ENCODE measurements around the gene BRAF. TPM values are rescaled to one million over a fixed set of nuclear protein-coding genes. Genes with fewer than 3 reads are reported as not detected.
"Not testable (repeated sequence)": the region's sequence is repeated elsewhere in the genome, so short reads cannot be mapped to it uniquely, and the experiment has no call there.

Gene BRAF
- polyA plus RNA-seq, 1 donor: 25.7 TPM

DNA sequence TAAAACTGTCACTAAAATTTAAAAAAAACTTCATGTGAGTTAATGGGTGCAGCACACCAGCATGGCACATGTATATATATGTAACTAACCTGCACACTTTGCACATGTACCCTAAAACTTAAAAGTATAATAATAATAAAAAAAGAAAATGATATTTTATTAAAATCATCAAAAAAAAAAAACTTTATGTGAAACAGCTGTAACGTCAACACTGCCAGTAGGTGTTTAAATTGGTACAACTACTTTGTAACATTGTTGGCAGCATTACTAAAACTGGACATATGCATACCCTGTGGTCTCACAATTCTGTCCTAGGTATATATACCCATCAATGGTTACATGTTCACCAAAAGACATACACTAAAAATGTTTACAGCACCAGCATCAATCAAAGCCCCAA is 146.2 kb downstream of the BRAF start:
- WGBS (ENCODE audit: insufficient coverage, low lambda C conversion rate): no CpG with 5 or more reads among the region's 1 CpG
- H3K4me3 ChIP-seq (ENCODE audit: low read length): no peak overlapping the region
- no peak for DNase-seq
- H3K27ac ChIP-seq (ENCODE audit: low read length): no peak overlapping the region
- H3K4me1 ChIP-seq (ENCODE audit: control insufficient read depth, insufficient read depth, low read length): no peaks in the 10 kb centered on the region
- H3K27me3 ChIP-seq (ENCODE audit: control insufficient read depth, insufficient read depth, low read length): no peaks in the 10 kb centered on the region
- no peaks in the 10 kb centered on the region for H3K9me3 ChIP-seq (ENCODE audit: control insufficient read depth, low read depth, low read length)
- peaks cover 50% of the 10 kb centered on the region for H3K36me3 ChIP-seq (ENCODE audit: control insufficient read depth, insufficient read depth, low read length)

DNA sequence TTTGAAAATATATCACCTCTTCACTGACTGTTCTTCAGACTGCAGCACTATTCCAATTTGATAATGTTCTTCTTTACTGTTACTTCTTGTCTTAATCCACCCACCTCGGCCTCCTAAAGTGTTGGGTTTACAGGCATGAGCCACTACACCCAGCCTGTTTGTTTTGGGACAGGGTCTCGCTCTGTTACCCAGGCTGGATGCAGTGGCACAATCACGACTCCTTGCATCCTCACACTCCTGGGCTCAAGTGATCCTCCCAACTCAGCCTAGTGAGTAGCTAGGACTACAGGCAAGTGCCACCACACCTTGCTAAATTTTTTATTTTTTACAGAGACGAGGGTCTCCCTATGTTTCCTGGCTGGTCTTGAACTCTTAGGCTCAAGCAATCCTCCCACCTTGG is 150.4 kb downstream of the BRAF start:
- H3K36me3 ChIP-seq (ENCODE audit: control insufficient read depth, insufficient read depth, low read length): peaks cover 60% of the 10 kb centered on the region

GRCh38 chr7:140773104-140773503 is 151.6 kb downstream of the BRAF start:
- Histone ChIP-seq H3K27ac (ENCODE audit: low read length) (no peak overlapping the region), H3K27me3 (ENCODE audit: control insufficient read depth, insufficient read depth, low read length) (no peaks in the 10 kb centered on the region), H3K36me3 (ENCODE audit: control insufficient read depth, insufficient read depth, low read length) (peaks cover 62% of the 10 kb centered on the region), H3K4me1 (ENCODE audit: control insufficient read depth, insufficient read depth, low read length) (no peaks in the 10 kb centered on the region), H3K4me3 (ENCODE audit: low read length) (no peak overlapping the region), H3K9me3 (ENCODE audit: control insufficient read depth, low read depth, low read length) (no peaks in the 10 kb centered on the region)
- DNase-seq: no peak
- WGBS (ENCODE audit: insufficient coverage, low lambda C conversion rate): 100% methylated on average over 1 of the region's 3 CpGs

More for the DNA sequence above, 150.4 kb downstream of the BRAF start:
- no peaks in the 10 kb centered on the region for H3K9me3 ChIP-seq (ENCODE audit: control insufficient read depth, low read depth, low read length)
- H3K27ac ChIP-seq (ENCODE audit: low read length): no peak overlapping the region
- no CpG with 5 or more reads among the region's 4 CpGs for whole genome bisulfite sequencing (ENCODE audit: insufficient coverage, low lambda C conversion rate)
- H3K4me3 ChIP-seq (ENCODE audit: low read length): no peak overlapping the region
- H3K27me3 ChIP-seq (ENCODE audit: control insufficient read depth, insufficient read depth, low read length): no peaks in the 10 kb centered on the region
- no peak for DNase-seq
- no peaks in the 10 kb centered on the region for H3K4me1 ChIP-seq (ENCODE audit: control insufficient read depth, insufficient read depth, low read length)

DNA sequence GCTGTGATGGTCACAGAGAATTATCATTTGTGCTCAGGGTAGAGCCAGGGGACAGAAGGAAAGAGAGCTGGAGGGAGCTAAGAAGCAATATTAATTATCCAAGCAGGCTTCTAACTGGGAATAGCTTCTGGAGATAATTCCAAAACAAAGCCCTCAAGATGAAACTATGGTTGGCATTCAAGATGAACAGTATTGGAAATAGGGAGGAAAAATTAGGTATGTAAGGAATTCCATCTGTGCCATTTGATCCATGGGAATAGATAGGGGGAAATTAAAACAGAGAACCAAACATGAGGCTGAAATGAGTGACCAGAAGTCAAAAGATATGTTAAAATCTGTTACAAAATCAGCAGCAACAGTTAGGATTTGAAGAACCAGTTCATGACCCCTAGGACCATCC is 152.9 kb downstream of the BRAF start:
- Histone ChIP-seq H3K27ac (ENCODE audit: low read length) (no peak overlapping the region), H3K4me1 (ENCODE audit: control insufficient read depth, insufficient read depth, low read length) (no peaks in the 10 kb centered on the region), H3K4me3 (ENCODE audit: low read length) (no peak overlapping the region), H3K9me3 (ENCODE audit: control insufficient read depth, low read depth, low read length) (no peaks in the 10 kb centered on the region), H3K27me3 (ENCODE audit: control insufficient read depth, insufficient read depth, low read length) (no peaks in the 10 kb centered on the region), H3K36me3 (ENCODE audit: control insufficient read depth, insufficient read depth, low read length) (peaks cover 60% of the 10 kb centered on the region)
- DNase-seq: no peak

DNA sequence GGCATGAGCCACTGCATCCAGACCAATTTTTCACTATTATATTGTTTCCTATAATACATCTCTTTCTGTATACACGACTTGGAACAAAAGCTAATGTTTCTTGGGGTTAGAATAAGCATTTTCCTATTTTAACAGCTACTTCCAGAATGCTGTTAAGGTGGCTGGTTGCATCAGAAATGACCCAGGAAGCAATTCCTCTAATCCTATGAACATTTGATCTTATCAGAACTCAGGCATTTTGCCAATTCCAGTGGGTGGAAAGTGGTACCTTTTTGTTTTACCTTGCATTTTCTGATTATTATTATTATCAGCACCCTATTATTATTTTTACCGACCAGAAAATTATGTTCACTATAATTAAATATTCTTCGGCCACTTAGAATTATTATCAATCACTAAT is 154.9 kb downstream of the BRAF start:
- 94% methylated on average over 2 of the region's 3 CpGs for WGBS (ENCODE audit: insufficient coverage, low lambda C conversion rate)
- H3K9me3 ChIP-seq (ENCODE audit: control insufficient read depth, low read depth, low read length): no peaks in the 10 kb centered on the region
- no peak overlapping the region for H3K4me3 ChIP-seq (ENCODE audit: low read length)
- H3K36me3 ChIP-seq (ENCODE audit: control insufficient read depth, insufficient read depth, low read length): peaks cover 54% of the 10 kb centered on the region
- DNase-seq: no peak
- no peaks in the 10 kb centered on the region for H3K27me3 ChIP-seq (ENCODE audit: control insufficient read depth, insufficient read depth, low read length)
- no peaks in the 10 kb centered on the region for H3K4me1 ChIP-seq (ENCODE audit: control insufficient read depth, insufficient read depth, low read length)
- H3K27ac ChIP-seq (ENCODE audit: low read length): no peak overlapping the region

DNA sequence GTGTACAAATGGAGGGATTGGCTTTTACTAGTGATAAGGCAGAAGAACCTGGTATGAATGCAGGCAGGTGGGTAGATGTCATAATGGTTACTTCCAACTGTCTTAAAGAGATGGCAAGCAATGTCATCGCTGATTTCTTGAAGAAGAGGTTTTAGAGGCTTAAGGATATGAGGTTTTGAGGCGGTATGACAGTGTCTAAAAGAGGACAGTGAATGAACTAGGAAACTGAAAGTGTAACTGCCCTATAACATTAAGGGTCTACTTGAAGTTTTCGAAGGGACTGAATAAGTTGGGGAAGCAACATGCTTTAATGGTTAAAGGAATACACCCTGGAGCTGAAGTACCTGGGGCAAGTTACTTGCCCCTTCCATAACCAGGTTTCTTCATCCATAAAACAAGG is 157.3 kb downstream of the BRAF start:
- peaks cover 37% of the 10 kb centered on the region for H3K36me3 ChIP-seq (ENCODE audit: control insufficient read depth, insufficient read depth, low read length)
- no peak overlapping the region for H3K4me3 ChIP-seq (ENCODE audit: low read length)
- H3K27ac ChIP-seq (ENCODE audit: low read length): no peak overlapping the region
- peaks cover 2% of the 10 kb centered on the region for H3K9me3 ChIP-seq (ENCODE audit: control insufficient read depth, low read depth, low read length)
- no peaks in the 10 kb centered on the region for H3K4me1 ChIP-seq (ENCODE audit: control insufficient read depth, insufficient read depth, low read length)
- WGBS (ENCODE audit: insufficient coverage, low lambda C conversion rate): 96% methylated on average over 2 of the region's 3 CpGs
- no peaks in the 10 kb centered on the region for H3K27me3 ChIP-seq (ENCODE audit: control insufficient read depth, insufficient read depth, low read length)
- no peak for DNase-seq

- H3K9me3 ChIP-seq (ENCODE audit: control insufficient read depth, low read depth, low read length); H3K27me3 ChIP-seq (ENCODE audit: control insufficient read depth, insufficient read depth, low read length); DNase-seq; H3K27ac ChIP-seq (ENCODE audit: low read length); H3K4me1 ChIP-seq (ENCODE audit: control insufficient read depth, insufficient read depth, low read length); H3K4me3 ChIP-seq (ENCODE audit: low read length): not testable (repeated sequence)
- no CpG with 5 or more reads among the region's 1 CpG for WGBS (ENCODE audit: insufficient coverage, low lambda C conversion rate)
- peaks cover 24% of the 10 kb centered on the region for H3K36me3 ChIP-seq (ENCODE audit: control insufficient read depth, insufficient read depth, low read length)
Measured at GRCh38 chr7:140765441-140765840, 159.3 kb downstream of the BRAF start.

DNA sequence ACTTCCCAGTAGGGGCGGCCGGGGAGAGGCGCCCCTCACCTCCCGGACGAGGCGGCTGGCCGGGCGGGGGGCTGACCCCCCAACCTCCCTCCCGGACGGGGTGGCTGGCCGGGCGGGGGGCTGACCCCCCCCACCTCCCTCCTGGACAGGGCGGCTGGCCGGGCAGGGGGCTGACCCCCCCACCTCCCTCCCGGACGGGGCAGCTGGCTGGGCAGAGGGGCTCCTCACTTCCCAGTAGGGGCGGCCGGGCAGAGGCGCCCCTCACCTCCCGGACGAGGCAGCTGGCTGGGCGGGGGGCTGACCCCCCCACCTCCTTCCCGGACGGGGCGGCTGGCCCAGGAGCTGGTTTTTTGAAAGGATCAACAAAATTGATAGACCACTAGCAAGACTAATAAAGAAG is 161.6 kb downstream of the BRAF start:
- not testable (repeated sequence) for H3K27ac ChIP-seq (ENCODE audit: low read length); H3K9me3 ChIP-seq (ENCODE audit: control insufficient read depth, low read depth, low read length); H3K4me1 ChIP-seq (ENCODE audit: control insufficient read depth, insufficient read depth, low read length); H3K4me3 ChIP-seq (ENCODE audit: low read length); H3K27me3 ChIP-seq (ENCODE audit: control insufficient read depth, insufficient read depth, low read length); DNase-seq
- H3K36me3 ChIP-seq (ENCODE audit: control insufficient read depth, insufficient read depth, low read length): peaks cover 20% of the 10 kb centered on the region
- no CpG with 5 or more reads among the region's 25 CpGs for WGBS (ENCODE audit: insufficient coverage, low lambda C conversion rate)

- no CpG with 5 or more reads among the region's 3 CpGs for WGBS (ENCODE audit: insufficient coverage, low lambda C conversion rate)
- not testable (repeated sequence) for DNase-seq
Measured at GRCh38 chr7:140761375-140761774, 163.4 kb downstream of the BRAF start.

GRCh38 chr7:140754506-140754905 is 170.2 kb downstream of the BRAF start:
- Histone ChIP-seq H3K9me3 (ENCODE audit: control insufficient read depth, low read depth, low read length) (no peaks in the 10 kb centered on the region), H3K4me1 (ENCODE audit: control insufficient read depth, insufficient read depth, low read length) (no peaks in the 10 kb centered on the region), H3K27ac (ENCODE audit: low read length) (no peak overlapping the region), H3K4me3 (ENCODE audit: low read length) (no peak overlapping the region), H3K27me3 (ENCODE audit: control insufficient read depth, insufficient read depth, low read length) (no peaks in the 10 kb centered on the region), H3K36me3 (ENCODE audit: control insufficient read depth, insufficient read depth, low read length) (peaks cover 13% of the 10 kb centered on the region)
- 100% methylated on average over 1 of the region's 3 CpGs for WGBS (ENCODE audit: insufficient coverage, low lambda C conversion rate)
- no peak for DNase-seq

More at GRCh38 chr7:140761375-140761774, 163.4 kb downstream of the BRAF start:
- H3K9me3 ChIP-seq (ENCODE audit: control insufficient read depth, low read depth, low read length); H3K4me1 ChIP-seq (ENCODE audit: control insufficient read depth, insufficient read depth, low read length); H3K4me3 ChIP-seq (ENCODE audit: low read length); H3K36me3 ChIP-seq (ENCODE audit: control insufficient read depth, insufficient read depth, low read length); H3K27me3 ChIP-seq (ENCODE audit: control insufficient read depth, insufficient read depth, low read length); H3K27ac ChIP-seq (ENCODE audit: low read length): not testable (repeated sequence)

GRCh38 chr7:140752533-140752932 is 172.2 kb downstream of the BRAF start:
- H3K27me3 ChIP-seq (ENCODE audit: control insufficient read depth, insufficient read depth, low read length): no peaks in the 10 kb centered on the region
- no peak overlapping the region for H3K27ac ChIP-seq (ENCODE audit: low read length)
- H3K4me3 ChIP-seq (ENCODE audit: low read length): no peak overlapping the region
- peaks cover 10% of the 10 kb centered on the region for H3K36me3 ChIP-seq (ENCODE audit: control insufficient read depth, insufficient read depth, low read length)
- no peaks in the 10 kb centered on the region for H3K4me1 ChIP-seq (ENCODE audit: control insufficient read depth, insufficient read depth, low read length)
- no CpG with 5 or more reads among the region's 1 CpG for WGBS (ENCODE audit: insufficient coverage, low lambda C conversion rate)
- no peaks in the 10 kb centered on the region for H3K9me3 ChIP-seq (ENCODE audit: control insufficient read depth, low read depth, low read length)
- no peak for DNase-seq

All from large intestine (tissue), 3 donors.